ENCODE results near the gene OR2S2.
"Not testable (repeated sequence)": the region's sequence is repeated elsewhere in the genome, so short reads cannot be mapped to it uniquely, and the experiment has no call there.

OR2S2 gene

GRCh38 chr9:35962126-35962906 lies 4.4 kb upstream of the OR2S2 start:
- DNase-seq, result no peak

GRCh38 chr9:35960039-35960655 lies 2.2 kb upstream of the OR2S2 start:
- DNase-seq, result no peak

- DNase-seq, result no peak
Observed at GRCh38 chr9:35956651-35957050, 1.3 kb downstream of the OR2S2 start.

- peak; percentile 75 for DNase-seq
Observed at GRCh38 chr9:35954942-35955546, 2.9 kb downstream of the OR2S2 start.

GRCh38 chr9:35952526-35953191 lies 5.3 kb downstream of the OR2S2 start:
- no peak for DNase-seq

- DNase-seq, result no peak
Observed at GRCh38 chr9:35951736-35952135, 6.2 kb downstream of the OR2S2 start.

GRCh38 chr9:35948901-35949318 lies 9.0 kb downstream of the OR2S2 start:
- no peak for DNase-seq

GRCh38 chr9:35948451-35948850 lies 9.5 kb downstream of the OR2S2 start:
- no peak for DNase-seq

- DNase-seq, result peak; percentile 66
Observed at GRCh38 chr9:35945341-35946018, 12.5 kb downstream of the OR2S2 start.

GRCh38 chr9:35944841-35945240 lies 13.1 kb downstream of the OR2S2 start:
- DNase-seq, result no peak

GRCh38 chr9:35944173-35944572 lies 13.8 kb downstream of the OR2S2 start:
- DNase-seq, result no peak

GRCh38 chr9:35942286-35942685 lies 15.7 kb downstream of the OR2S2 start:
- DNase-seq, result no peak

- peak; percentile 67 for DNase-seq
Observed at GRCh38 chr9:35940458-35941407, 17.2 kb downstream of the OR2S2 start.

GRCh38 chr9:35939679-35940250 lies 18.2 kb downstream of the OR2S2 start:
- DNase-seq, result no peak

GRCh38 chr9:35938474-35939356 lies 19.2 kb downstream of the OR2S2 start:
- no peak for DNase-seq

GRCh38 chr9:35937227-35937626 lies 20.7 kb downstream of the OR2S2 start:
- no peak for DNase-seq

GRCh38 chr9:35935755-35936509 lies 22.0 kb downstream of the OR2S2 start:
- DNase-seq, result no peak

- no peak for DNase-seq
Observed at GRCh38 chr9:35935261-35935660, 22.7 kb downstream of the OR2S2 start.

GRCh38 chr9:35934069-35934468 lies 23.9 kb downstream of the OR2S2 start:
- DNase-seq, result not testable (repeated sequence)
